HepG2 (cell line): ENCODE measurements around the gene APOLD1. TPM values are rescaled to one million over a fixed set of nuclear protein-coding genes. Genes with fewer than 3 reads are reported as not detected.

ENCODE experiments used
- MBNL3 ChIP-seq: fragments of 250-450 bp; sonication (Bioruptor Pico); conservative IDR thresholded peaks from 2 replicates; pipeline ENCODE4 v1.8.0; 2022; ENCODE audit warnings: mild to moderate bottlenecking, inconsistent platforms
- REST ChIP-seq, 2 experiments: IDR thresholded peaks; 2 replicates each; pipeline ENCODE4 v1.6.1; 2011 to 2012; ENCODE audit warnings: low read length in 2 of 2, borderline replicate concordance in 1 of 2, low read depth in 1 of 2, mild to moderate bottlenecking in 1 of 2, moderate library complexity in 1 of 2
- SP1 ChIP-seq, 2 experiments: fragments of 450-650 bp in 1 of 2; sonication (generic) in 1 of 2; formaldehyde crosslinking in 1 of 2; IDR thresholded peaks; 2 replicates each; pipeline versions ENCODE4 v1.4.0 to v1.6.1; 2016 to 2020; ENCODE audit warnings: missing genetic modification reagents in 1 of 2
- ZBED4 ChIP-seq: sonication (generic); formaldehyde crosslinking; IDR thresholded peaks from 2 replicates; pipeline ENCODE4 v1.4.0; 2020; ENCODE audit warnings: missing genetic modification reagents, borderline replicate concordance
- ZNF407 ChIP-seq: sonication (generic); formaldehyde crosslinking; IDR thresholded peaks from one replicate; pipeline ENCODE4 v1.5.1; 2020; ENCODE audit warnings: mild to moderate bottlenecking, missing genetic modification reagents; ENCODE audit errors: not compliant biosample characterization
- ZNF414 ChIP-seq: sonication (generic); formaldehyde crosslinking; IDR thresholded peaks from 2 replicates; pipeline ENCODE4 v1.5.0; 2020; ENCODE audit warnings: missing genetic modification reagents
- ZNF496 ChIP-seq: sonication (generic); formaldehyde crosslinking; IDR thresholded peaks from 2 replicates; pipeline ENCODE4 v1.8.1; 2023; ENCODE audit warnings: mild to moderate bottlenecking, moderate library complexity, missing genetic modification reagents; ENCODE audit not compliant: insufficient replicate concordance
- ZNF782 ChIP-seq: sonication (generic); formaldehyde crosslinking; IDR thresholded peaks from 2 replicates; pipeline ENCODE4 v1.4.0; 2020; ENCODE audit warnings: missing genetic modification reagents, mild to moderate bottlenecking, borderline replicate concordance
- polyA plus RNA-seq, 8 experiments: library from polyadenylated mRNA; depleted of rRNA in 3 of 8; stranded (reverse) in 7 of 8; unstranded in 1 of 8; fragments of >200 nt; fragmentation: Illumina TruSeq in 4 of 8; extraction: Trizol in 4 of 8; gene quantifications; 2 replicates each; pipeline versions ENCODE4 v1.2.1 to v1.2.3, GENCODE V29; 2011 to 2016; ENCODE audit warnings: low read depth in 4 of 8, missing spikeins in 1 of 8, mixed read lengths in 1 of 8; ENCODE audit not compliant: insufficient read depth in 1 of 8
- total RNA-seq, 5 experiments: library from RNA; depleted of rRNA; stranded (reverse); fragments of >200 nt; fragmentation: Illumina TruSeq; extraction: Trizol; gene quantifications; 2 replicates each; pipeline ENCODE4 v1.2.3, GENCODE V29; 2016; ENCODE audit warnings: low read depth in 1 of 5

The APOLD1 gene
- total and polyA plus RNA-seq, 2 of the 13 experiments (the other 11 are each of a cell fraction or from before 2014, with no cell fraction given) = 0.20 to 0.84 TPM

- TF ChIP-seq ZNF407 (CRISPR knock-in tag) = peak; percentile 62
- no peak for TF ChIP-seq ZNF782 (CRISPR knock-in tag)
- TF ChIP-seq ZBED4 (CRISPR knock-in tag) = no peak
- no peak for TF ChIP-seq ZNF414 (CRISPR knock-in tag)
- TF ChIP-seq ZNF496 (CRISPR knock-in tag) = no peak
- TF ChIP-seq MBNL3 (CRISPR knock-in tag) = no peak
- no peak for TF ChIP-seq SP1 (IDR thresholded peaks at IDR 0.05)
- TF ChIP-seq SP1 (CRISPR knock-in tag; IDR thresholded peaks at IDR 0.05) = no peak
- peak in 1 of 2 experiments; percentile 69; a peak in 1 of 4 replicates for TF ChIP-seq REST (IDR thresholded peaks at IDR 0.05; ENCODE audit: borderline replicate concordance in 1 of 2, low read depth in 1 of 2, low read length in 2 of 2)
Observed at GRCh38 chr12:12813120-12814101, 28.0 kb downstream of the APOLD1 start, which contains the start of gene DDX47 (continued).
